ENCODE measurements around the gene ABCC11. TPM values are rescaled to one million over a fixed set of nuclear protein-coding genes. Genes with fewer than 3 reads are reported as not detected.

The ABCC11 gene
- total RNA-seq, 2 donors from 2014 or later: not detected

- intact Hi-C loops (cut with DNase I): loop anchor here (5.0 kb wide), 2 partner anchors 1125 to 1220 kb away; no protein-coding TSS in a partner anchor
Measured at GRCh38 chr16:48161906-48162305, 85.4 kb downstream of the ABCC11 start.

GRCh38 chr16:48160575-48160974 lies 86.8 kb downstream of the ABCC11 start:
- no peaks in the 10 kb centered on the region for H3K4me1 ChIP-seq
- H3K27me3 ChIP-seq: no peaks in the 10 kb centered on the region
- DNase-seq: no peak
- no peak overlapping the region for H3K9ac ChIP-seq (ENCODE audit: low read depth in 2 of 2, low read length in 2 of 2)
- H3K36me3 ChIP-seq: no peaks in the 10 kb centered on the region
- no peaks in the 10 kb centered on the region for H3K9me3 ChIP-seq
- intact Hi-C loops (cut with DNase I): loop anchor here (5.0 kb wide), 2 partner anchors 1123 to 1218 kb away; no protein-coding TSS in a partner anchor
- TF ChIP-seq CTCF (IDR thresholded peaks at IDR 0.05): no peak
- no peak overlapping the region for H3K27ac ChIP-seq
- no peak overlapping the region for H3K4me3 ChIP-seq

More at GRCh38 chr16:48161906-48162305, 85.4 kb downstream of the ABCC11 start:
- Histone ChIP-seq H3K9ac (ENCODE audit: low read depth in 2 of 2, low read length in 2 of 2) (no peak overlapping the region), H3K27ac (no peak overlapping the region), H3K4me3 (no peak overlapping the region), H3K4me1 (no peaks in the 10 kb centered on the region), H3K36me3 (no peaks in the 10 kb centered on the region), H3K9me3 (no peaks in the 10 kb centered on the region), H3K27me3 (no peaks in the 10 kb centered on the region)
- no peak for DNase-seq
- no peak for TF ChIP-seq CTCF (IDR thresholded peaks at IDR 0.05)

- Histone ChIP-seq H3K4me3 (no peak overlapping the region), H3K27ac (no peak overlapping the region), H3K27me3 (no peaks in the 10 kb centered on the region), H3K9ac (ENCODE audit: low read depth in 2 of 2, low read length in 2 of 2) (no peak overlapping the region), H3K4me1 (no peaks in the 10 kb centered on the region), H3K36me3 (no peaks in the 10 kb centered on the region), H3K9me3 (no peaks in the 10 kb centered on the region)
- DNase-seq: no peak
- intact Hi-C loops (cut with DNase I): loop anchor here (5.0 kb wide), 1 partner anchor 1016 kb away; the partner anchor contains the start of gene NETO2
- no peak for TF ChIP-seq CTCF (IDR thresholded peaks at IDR 0.05)
Measured at GRCh38 chr16:48158296-48158695, 89.0 kb downstream of the ABCC11 start.

- no peaks in the 10 kb centered on the region for H3K9me3 ChIP-seq
- H3K27me3 ChIP-seq: no peaks in the 10 kb centered on the region
- no peak overlapping the region for H3K27ac ChIP-seq
- TF ChIP-seq CTCF (IDR thresholded peaks at IDR 0.05): no peak
- H3K36me3 ChIP-seq: no peaks in the 10 kb centered on the region
- no peak overlapping the region for H3K9ac ChIP-seq (ENCODE audit: low read depth in 2 of 2, low read length in 2 of 2)
- intact Hi-C loops (cut with DNase I): loop anchor here (5.0 kb wide), 1 partner anchor 1015 kb away; the partner anchor contains the start of gene NETO2
- no peaks in the 10 kb centered on the region for H3K4me1 ChIP-seq
- H3K4me3 ChIP-seq: no peak overlapping the region
- no peak for DNase-seq
Measured at GRCh38 chr16:48157794-48158193, 89.5 kb downstream of the ABCC11 start.

- no peaks in the 10 kb centered on the region for H3K27me3 ChIP-seq
Measured at GRCh38 chr16:48157302-48157701, 90.0 kb downstream of the ABCC11 start.

More at GRCh38 chr16:48157302-48157701, 90.0 kb downstream of the ABCC11 start:
- no peaks in the 10 kb centered on the region for H3K4me1 ChIP-seq
- H3K4me3 ChIP-seq: no peak overlapping the region
- no peak overlapping the region for H3K9ac ChIP-seq (ENCODE audit: low read depth in 2 of 2, low read length in 2 of 2)
- H3K27ac ChIP-seq: no peak overlapping the region
- intact Hi-C loops (cut with DNase I): loop anchor here (5.0 kb wide), 1 partner anchor 1015 kb away; the partner anchor contains the start of gene NETO2
- DNase-seq: no peak
- H3K36me3 ChIP-seq: no peaks in the 10 kb centered on the region
- TF ChIP-seq CTCF (IDR thresholded peaks at IDR 0.05): no peak
- H3K9me3 ChIP-seq: no peaks in the 10 kb centered on the region
